H1 (cell line): ENCODE results near the gene VIPR2. TPM values are rescaled to one million over a fixed set of nuclear protein-coding genes. Genes with fewer than 3 reads are reported as not detected.

ENCODE experiments used
- CBX5 ChIP-seq: fragments of 300-800, 300-1000 bp; sonication (generic); IDR thresholded peaks from 2 replicates; pipeline ENCODE4 v1.7.1; 2016; ENCODE audit warnings: antibody characterized with exemption, low read length, low read depth
- CHD7 ChIP-seq: fragments of 300-600 bp; sonication (generic); IDR thresholded peaks from 2 replicates; pipeline ENCODE4 v1.7.1; 2012; ENCODE audit warnings: low read length, moderate library complexity, mild to moderate bottlenecking, inconsistent platforms; ENCODE audit not compliant: insufficient replicate concordance
- HDAC2 ChIP-seq, 2 experiments: fragments of 300-600 bp in 1 of 2; sonication (generic) in 1 of 2; IDR thresholded peaks; 2 replicates each; pipeline ENCODE4 v1.6.1; 2011 to 2012; ENCODE audit warnings: low read depth in 2 of 2, low read length in 2 of 2, mild to moderate bottlenecking in 2 of 2, moderate library complexity in 2 of 2, borderline replicate concordance in 1 of 2, inconsistent platforms in 1 of 2
- SRF ChIP-seq: IDR thresholded peaks from 2 replicates; pipeline ENCODE4 v1.6.1; 2011; ENCODE audit warnings: mild to moderate bottlenecking, low read depth, low read length, moderate library complexity
- USF2 ChIP-seq: IDR thresholded peaks from 2 replicates; pipeline ENCODE4 v1.6.1; 2011; ENCODE audit warnings: low read length, improper control_type of control experiment
- polyA plus RNA-seq, 7 experiments: library from polyadenylated mRNA; depleted of rRNA in 3 of 7; stranded (reverse) in 5 of 7; unstranded in 2 of 7; fragments of >200 nt in 5 of 7; fragments of 200-250 nt in 2 of 7; gene quantifications; 1 replicate in 5 of 7; 2 replicates in 1 of 7; 4 replicates in 1 of 7; pipeline versions ENCODE4 v1.2.1 to v1.2.3, GENCODE V29; 2011 to 2013; ENCODE audit warnings: missing spikeins in 2 of 7, mixed read lengths in 2 of 7
- total RNA-seq: library from RNA; stranded (reverse); fragmentation: NEBNext Ultra II Directional; extraction: Animal tissue kit (Norgen Biotek cat#: 25700); gene quantifications from 2 replicates; pipeline ENCODE4 v1.2.1, GENCODE V29; 2021

The VIPR2 gene
- total and polyA plus RNA-seq, 2 of the 8 experiments (the other 6 are each of a cell fraction or from before 2014, with no cell fraction given) = 2.4 to 6.3 TPM

- TF ChIP-seq CHD7 (no peak), CBX5 (no peak), USF2 (no peak), HDAC2 (IDR thresholded peaks at IDR 0.05; ENCODE audit: borderline replicate concordance in 1 of 2, low read depth in 2 of 2, low read length in 2 of 2) (no peak), SRF (no peak)
Observed at GRCh38 chr7:159098811-159099655, 45.6 kb downstream of the VIPR2 start (continued).
